HepG2 (cell line): ENCODE results near the gene ANXA5. TPM values are rescaled to one million over a fixed set of nuclear protein-coding genes. Genes with fewer than 3 reads are reported as not detected.

Experiments
- ATAC-seq: fragments of 200-7000 bp; cut with Tn5 transposase; 3 replicates; pipeline ENCODE4 v1.9.1; 2020; ENCODE audit warnings: mild to moderate bottlenecking, moderate library complexity
- BruUV-seq: library from RNA; stranded (reverse); fragments of 400-500 nt; replicated peaks from 2 replicates; lab custom pipeline; 2021; lab: Mats Ljungman, UMichigan
- CTCF ChIA-PET: fragments of 300-600 bp; formaldehyde crosslinking; extraction: SDS; loops from one replicate; lab custom pipeline; 2021; ENCODE audit warnings: low total read pairs, inconsistent platforms, low intra/inter-chr PET ratio; lab: Yijun Ruan, JAX
- POLR2A ChIA-PET: fragments of 350-600 bp; sonication (Branson Sonifier 250); formaldehyde crosslinking; loops from one replicate; lab custom pipeline; 2020; ENCODE audit warnings: antibody characterized with exemption, inconsistent platforms; lab: Yijun Ruan, JAX
- DNase-seq: peaks from one replicate; pipeline ENCODE4 v3.0.0-alpha.2; 2015; ENCODE audit warnings: low spot score
- FAIRE-seq: peaks from 3 replicates; lab custom pipeline; 2011; peaks lifted over from hg19 to GRCh38; lab: Jason Lieb, UNC
- H2AFZ ChIP-seq: one replicate; pipeline ENCODE4 v1.6.1; 2011; ENCODE audit warnings: low read length, inconsistent platforms
- H3K27ac ChIP-seq: fragments of 300-600 bp; 3 replicates; pipeline ENCODE4 v1.8.0; 2011; ENCODE audit warnings: mixed run types, mild to moderate bottlenecking, mixed read lengths, low read length, inconsistent platforms; ENCODE audit not compliant: insufficient read depth; ENCODE audit errors: extremely low read length
- H3K27me3 ChIP-seq, 2 experiments: fragments of 200-600 bp in 1 of 2; 2 replicates in 1 of 2; 3 replicates in 1 of 2; pipeline versions ENCODE4 v1.6.0 to v1.8.0; 2011; ENCODE audit warnings: low read length in 2 of 2, mild to moderate bottlenecking in 2 of 2, moderate library complexity in 2 of 2, inconsistent platforms in 1 of 2; ENCODE audit not compliant: insufficient read depth in 2 of 2, control insufficient read depth in 1 of 2
- H3K36me3 ChIP-seq, 2 experiments: fragments of 200-600 bp in 1 of 2; replicated peaks in 1 of 2; 2 replicates in 1 of 2; 3 replicates in 1 of 2; pipeline versions ENCODE4 v1.5.1 to v1.8.0; 2011; ENCODE audit warnings: low read length in 2 of 2, inconsistent platforms in 1 of 2; ENCODE audit not compliant: insufficient read depth in 2 of 2, control insufficient read depth in 1 of 2
- H3K4me1 ChIP-seq: 2 replicates; pipeline ENCODE4 v1.5.1; 2012; ENCODE audit warnings: low read length, inconsistent platforms; ENCODE audit not compliant: insufficient read depth
- H3K4me2 ChIP-seq: 2 replicates; pipeline ENCODE4 v1.6.0; 2011; ENCODE audit warnings: low read depth, low read length, inconsistent platforms
- H3K4me3 ChIP-seq, 3 experiments: fragments of 200-600 bp in 1 of 3; sonication (generic), shearing (Covaris generic) in 1 of 3; replicated peaks in 1 of 3; 2 replicates each; pipeline ENCODE4 v1.5.1; 2011 to 2016; ENCODE audit warnings: low read length in 3 of 3, inconsistent platforms in 2 of 3, low read depth in 2 of 3, mild to moderate bottlenecking in 2 of 3, control low read depth in 1 of 3, mixed read lengths in 1 of 3; ENCODE audit not compliant: insufficient read depth in 1 of 3
- H3K79me2 ChIP-seq: one replicate; pipeline ENCODE4 v1.6.1; 2011; ENCODE audit warnings: low read length, inconsistent platforms; ENCODE audit not compliant: insufficient read depth
- H3K9ac ChIP-seq: 2 replicates; pipeline ENCODE4 v1.6.0; 2011; ENCODE audit warnings: mild to moderate bottlenecking, low read depth, low read length, inconsistent platforms; ENCODE audit not compliant: insufficient read depth
- H3K9me3 ChIP-seq: 2 replicates; pipeline ENCODE4 v1.5.1; 2012; ENCODE audit warnings: mild to moderate bottlenecking, low read length
- H4K20me1 ChIP-seq: 2 replicates; pipeline ENCODE4 v1.6.0; 2011; ENCODE audit warnings: inconsistent platforms, mild to moderate bottlenecking, low read length, moderate library complexity; ENCODE audit not compliant: insufficient read depth
- SPEN ChIP-seq: sonication (generic); formaldehyde crosslinking; IDR thresholded peaks from 2 replicates; pipeline ENCODE4 v1.5.1; 2020; ENCODE audit warnings: low read depth, mild to moderate bottlenecking, missing genetic modification reagents
- XRCC5 ChIP-seq: fragments of 200-400 bp; formaldehyde crosslinking; optimal IDR thresholded peaks from 2 replicates; pipeline ENCODE3; 2017; ENCODE audit warnings: mild to moderate bottlenecking, low read length
- ZFP36L1 ChIP-seq: sonication (generic); formaldehyde crosslinking; IDR thresholded peaks from 2 replicates; pipeline ENCODE4 v1.8.0; 2022; ENCODE audit warnings: mild to moderate bottlenecking, missing genetic modification reagents, moderate library complexity
- ZNF350 ChIP-seq: sonication (generic); formaldehyde crosslinking; IDR thresholded peaks from 2 replicates; pipeline ENCODE4 v1.4.0; 2020; ENCODE audit warnings: mild to moderate bottlenecking, low read depth, missing genetic modification reagents, borderline replicate concordance
- ZNF589 ChIP-seq: sonication (generic); formaldehyde crosslinking; conservative IDR thresholded peaks from 2 replicates; pipeline ENCODE4 v1.8.0; 2022; ENCODE audit warnings: mild to moderate bottlenecking, moderate library complexity, missing genetic modification reagents
- ZNF850 ChIP-seq: sonication (generic); formaldehyde crosslinking; conservative IDR thresholded peaks from 2 replicates; pipeline ENCODE4 v1.9.0; 2021; ENCODE audit warnings: mild to moderate bottlenecking, missing genetic modification reagents
- ZSCAN30 ChIP-seq: sonication (generic); formaldehyde crosslinking; IDR thresholded peaks from 2 replicates; pipeline ENCODE4 v1.5.0; 2020; ENCODE audit warnings: mild to moderate bottlenecking, missing genetic modification reagents
- WGBS: methylation state at CpG from one replicate; pipeline ENCODE4 v1.1.6; 2017; ENCODE audit warnings: low lambda C conversion rate; 5-methylcytosine and 5-hydroxymethylcytosine counted together
- in situ Hi-C: cut with HindIII; loops from 2 replicates; pipeline ENCODE4 v1.10.0; 2017; ENCODE audit warnings: low pct_unique_long_range_greater_than_20kb; ENCODE audit not compliant: extremely low pct_ligation_motif_present
- intact Hi-C: fragments of 100-400 bp; cut with micrococcal nuclease; formaldehyde crosslinking; loops from one replicate; pipeline ENCODE4 v1.10.0; 2022; ENCODE audit not compliant: unreplicated experiment
- polyA plus RNA-seq, 8 experiments: library from polyadenylated mRNA; depleted of rRNA in 3 of 8; stranded (reverse) in 7 of 8; unstranded in 1 of 8; fragments of >200 nt; fragmentation: Illumina TruSeq in 4 of 8; extraction: Trizol in 4 of 8; gene quantifications; 2 replicates each; pipeline versions ENCODE4 v1.2.1 to v1.2.3, GENCODE V29; 2011 to 2016; ENCODE audit warnings: low read depth in 4 of 8, missing spikeins in 1 of 8, mixed read lengths in 1 of 8; ENCODE audit not compliant: insufficient read depth in 1 of 8
- total RNA-seq, 5 experiments: library from RNA; depleted of rRNA; stranded (reverse); fragments of >200 nt; fragmentation: Illumina TruSeq; extraction: Trizol; gene quantifications; 2 replicates each; pipeline ENCODE4 v1.2.3, GENCODE V29; 2016; ENCODE audit warnings: low read depth in 1 of 5

ANXA5 gene
- total and polyA plus RNA-seq, 2 of the 13 experiments (the other 11 are each of a cell fraction or from before 2014, with no cell fraction given) = 209 to 342 TPM

GRCh38 chr4:121669163-121669550, 27.6 kb downstream of the ANXA5 start:
- TF ChIP-seq ZNF350 (CRISPR knock-in tag) (no peak), SPEN (CRISPR knock-in tag) (no peak), ZNF850 (CRISPR knock-in tag) (no peak), ZNF589 (no peak), XRCC5 (no peak)
- no peak overlapping the region for H3K9ac ChIP-seq
- no peak overlapping the region for H3K4me2 ChIP-seq
- DNase-seq (no peak), ATAC-seq (no peak), FAIRE-seq (no peak)
- no TSS peak for BruUV-seq
- ChIA-PET CTCF (no interaction called here), POLR2A (no interaction called here)
- no peaks in the 10 kb centered on the region for H3K9me3 ChIP-seq
- no peaks in the 10 kb centered on the region for H3K4me1 ChIP-seq
- H3K79me2 ChIP-seq = no peaks in the 10 kb centered on the region
- no peak overlapping the region for H3K27ac ChIP-seq
- intact Hi-C loops = no loop called here
- no peaks in the 10 kb centered on the region for H4K20me1 ChIP-seq
- H2AFZ ChIP-seq = no peak overlapping the region
- 96% methylated on average over 2 of the region's 2 CpGs for WGBS
- in situ Hi-C loops = no loop called here
- H3K36me3 ChIP-seq = peaks cover 17 to 56% of the 10 kb centered on the region in 2 experiments; a peak in 4 of 5 replicates
- no peaks in the 10 kb centered on the region for H3K27me3 ChIP-seq
- no peak overlapping the region for H3K4me3 ChIP-seq

DNA sequence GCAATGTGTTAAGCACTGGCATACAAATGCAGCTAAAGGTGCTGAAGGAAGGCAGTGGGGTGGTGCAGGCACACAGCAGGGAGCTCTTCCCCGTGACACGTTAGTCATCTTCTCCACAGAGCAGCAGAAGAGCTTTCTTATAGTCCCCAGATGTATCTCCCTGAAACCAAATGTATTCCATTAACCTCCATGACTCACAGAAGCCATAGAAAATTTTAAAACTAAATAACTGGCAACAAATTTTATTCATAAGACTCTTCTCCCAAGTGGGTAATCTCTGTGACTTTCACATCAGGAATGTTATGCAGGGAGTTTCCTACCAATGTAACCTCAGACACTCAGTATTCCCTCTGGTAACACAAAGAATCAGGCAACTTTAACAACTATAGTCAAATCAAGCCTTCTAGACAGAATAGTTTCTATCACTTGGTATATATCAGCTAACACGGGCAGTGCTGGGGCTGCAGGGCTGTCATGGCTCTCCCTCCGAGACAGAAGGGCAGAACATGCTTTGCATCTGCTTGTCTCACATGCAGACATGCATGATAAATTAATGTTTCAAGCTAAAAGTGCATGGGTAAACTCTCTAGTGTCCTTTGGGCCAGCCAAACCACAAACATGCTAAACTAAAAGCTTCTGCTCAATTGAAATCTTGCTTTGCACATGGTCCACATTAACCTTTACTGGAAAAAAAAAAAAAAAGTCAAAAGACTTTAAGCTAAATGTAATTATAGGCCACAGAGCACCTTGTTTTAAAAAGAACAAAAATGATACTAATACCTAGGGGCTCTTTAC, 28.2 kb downstream of the ANXA5 start:
- ChIA-PET POLR2A (no interaction called here), CTCF (no interaction called here)
- no peaks in the 10 kb centered on the region for H4K20me1 ChIP-seq
- no peak for ATAC-seq
- no peak for FAIRE-seq
- TF ChIP-seq ZSCAN30 (CRISPR knock-in tag) (no peak), ZFP36L1 (CRISPR knock-in tag) (no peak)
- H3K27me3 ChIP-seq = no peaks in the 10 kb centered on the region
- H3K4me3 ChIP-seq = no peak overlapping the region
- peaks cover 17 to 56% of the 10 kb centered on the region in 2 experiments; a peak in 4 of 5 replicates for H3K36me3 ChIP-seq
- intact Hi-C loops = no loop called here
- no peaks in the 10 kb centered on the region for H3K9me3 ChIP-seq
- no TSS peak for BruUV-seq
- no peak overlapping the region for H3K27ac ChIP-seq
- DNase-seq = no peak
- WGBS = 98% methylated on average over 4 of the region's 4 CpGs
- no peak overlapping the region for H3K9ac ChIP-seq
- in situ Hi-C loops = no loop called here
- H3K4me2 ChIP-seq = no peak overlapping the region
- H2AFZ ChIP-seq = no peak overlapping the region
- no peaks in the 10 kb centered on the region for H3K4me1 ChIP-seq
- no peaks in the 10 kb centered on the region for H3K79me2 ChIP-seq
